GM23338 (cell line): ENCODE results near the gene C2orf68. TPM values are rescaled to one million over a fixed set of nuclear protein-coding genes. Genes with fewer than 3 reads are reported as not detected.

ENCODE experiments used
- ATAC-seq: fragments of 200-7000 bp; cut with Tn5 transposase; 3 replicates; pipeline ENCODE4 v1.9.1; 2020
- DNase-seq: peaks from one replicate; pipeline ENCODE4 v3.0.0-alpha.2; 2015; ENCODE audit warnings: low spot score
- H2AFZ ChIP-seq: fragments of 200-600 bp; sonication (generic); 2 replicates; pipeline ENCODE4 v1.8.0; 2016; ENCODE audit warnings: antibody characterized with exemption, mild to moderate bottlenecking, moderate library complexity
- H3F3A ChIP-seq: fragments of 200-600 bp; sonication (generic); replicated peaks from 2 replicates; pipeline ENCODE4 v1.8.0; 2017; ENCODE audit warnings: antibody characterized with exemption, mixed run types, low read depth
- H3K27ac ChIP-seq: fragments of 200-600 bp; sonication (generic); 2 replicates; pipeline ENCODE4 v1.6.1; 2016; ENCODE audit warnings: low read depth
- H3K27me3 ChIP-seq: fragments of 200-600 bp; sonication (generic); 2 replicates; pipeline ENCODE4 v1.8.0; 2016; ENCODE audit warnings: mild to moderate bottlenecking, mixed run types, moderate library complexity; ENCODE audit not compliant: insufficient read depth
- H3K36me3 ChIP-seq: fragments of 200-600 bp; sonication (generic); 2 replicates; pipeline ENCODE4 v1.8.0; 2016; ENCODE audit warnings: mild to moderate bottlenecking; ENCODE audit not compliant: insufficient read depth
- H3K4me1 ChIP-seq: fragments of 200-600 bp; sonication (generic); 2 replicates; pipeline ENCODE4 v1.8.0; 2016; ENCODE audit warnings: mild to moderate bottlenecking, moderate library complexity; ENCODE audit not compliant: insufficient read depth
- H3K4me2 ChIP-seq: fragments of 200-600 bp; sonication (generic); 2 replicates; pipeline ENCODE4 v1.7.1; 2017; ENCODE audit warnings: mixed run types
- H3K4me3 ChIP-seq: fragments of 200-600 bp; sonication (generic); 2 replicates; pipeline ENCODE4 v1.6.1; 2016; ENCODE audit warnings: mixed run types
- H3K79me2 ChIP-seq: fragments of 200-600 bp; sonication (generic); replicated peaks from 2 replicates; pipeline ENCODE4 v1.8.0; 2017; ENCODE audit warnings: mild to moderate bottlenecking; ENCODE audit not compliant: insufficient read depth
- H3K9me2 ChIP-seq: fragments of 200-600 bp; sonication (generic); 2 replicates; pipeline ENCODE4 v1.8.0; 2017; ENCODE audit not compliant: insufficient read depth
- H4K20me1 ChIP-seq: fragments of 200-600 bp; sonication (generic); replicated peaks from 2 replicates; pipeline ENCODE4 v1.8.0; 2017; ENCODE audit warnings: mild to moderate bottlenecking; ENCODE audit not compliant: insufficient read depth
- H3K27ac Mint-ChIP-seq: 2 replicates; pipeline ENCODE4 v1.8.0; 2020; ENCODE audit warnings: inconsistent platforms, mild to moderate bottlenecking, moderate library complexity, mixed read lengths
- H3K27me3 Mint-ChIP-seq: 3 replicates; pipeline ENCODE4 v1.8.0; 2022; ENCODE audit warnings: low read depth, mild to moderate bottlenecking, moderate library complexity, mixed read lengths, inconsistent platforms; ENCODE audit not compliant: insufficient read depth, poor library complexity
- H3K36me3 Mint-ChIP-seq: 3 replicates; pipeline ENCODE4 v1.8.0; 2021; ENCODE audit warnings: low read depth, mild to moderate bottlenecking, inconsistent platforms, moderate library complexity, mixed read lengths
- H3K4me1 Mint-ChIP-seq: 3 replicates; pipeline ENCODE4 v1.8.0; 2020; ENCODE audit warnings: mild to moderate bottlenecking, inconsistent platforms, mixed read lengths
- H3K4me3 Mint-ChIP-seq: 3 replicates; pipeline ENCODE4 v1.8.0; 2021; ENCODE audit warnings: moderate library complexity, mild to moderate bottlenecking, inconsistent platforms, mixed read lengths
- H3K9me3 Mint-ChIP-seq: 3 replicates; pipeline ENCODE4 v1.8.0; 2020; ENCODE audit warnings: moderate library complexity, mild to moderate bottlenecking, inconsistent platforms, mixed read lengths
- CREB1 ChIP-seq: fragments of 250-450 bp; sonication (Bioruptor Pico); IDR thresholded peaks from 2 replicates; pipeline ENCODE4 v1.5.0; 2020; ENCODE audit warnings: low read depth, mild to moderate bottlenecking, moderate library complexity
- CTCF ChIP-seq, 2 experiments: fragments of 200-600 bp in 1 of 2; sonication (generic) in 1 of 2; conservative IDR thresholded peaks; 2 replicates each; pipeline versions ENCODE4 v1.5.1 to v1.6.1; 2016 to 2017; ENCODE audit warnings: antibody characterized with exemption in 2 of 2, low read depth in 2 of 2, mild to moderate bottlenecking in 2 of 2, moderate library complexity in 1 of 2
- ETS1 ChIP-seq: IDR thresholded peaks from 2 replicates; pipeline ENCODE4 v1.6.1; 2016; ENCODE audit warnings: antibody characterized with exemption
- EZH2 ChIP-seq: fragments of 200-600 bp; sonication (generic); IDR thresholded peaks from one replicate; pipeline ENCODE4 v1.8.0; 2017; ENCODE audit warnings: antibody characterized with exemption, mild to moderate bottlenecking, low read depth; ENCODE audit not compliant: unreplicated experiment
- EZH2phosphoT487 ChIP-seq: fragments of 200-600 bp; sonication (generic); IDR thresholded peaks from one replicate; pipeline ENCODE4 v1.8.1; 2018; ENCODE audit warnings: antibody characterized with exemption; ENCODE audit not compliant: unreplicated experiment
- JUNB ChIP-seq: IDR thresholded peaks from one replicate; pipeline ENCODE4 v1.6.1; 2016; ENCODE audit warnings: antibody characterized with exemption; ENCODE audit not compliant: unreplicated experiment
- NANOG ChIP-seq: IDR thresholded peaks from 2 replicates; pipeline ENCODE4 v1.6.1; 2016; ENCODE audit warnings: antibody characterized with exemption, borderline replicate concordance
- POLR2AphosphoS5 ChIP-seq: IDR thresholded peaks from 2 replicates; pipeline ENCODE4 v1.6.1; 2016; ENCODE audit warnings: antibody characterized with exemption, low read depth
- REST ChIP-seq: IDR thresholded peaks from one replicate; pipeline ENCODE4 v1.6.1; 2018; ENCODE audit warnings: antibody characterized with exemption; ENCODE audit not compliant: unreplicated experiment
- STAT1 ChIP-seq: IDR thresholded peaks from one replicate; pipeline ENCODE4 v1.6.1; 2016; ENCODE audit warnings: antibody characterized with exemption; ENCODE audit not compliant: unreplicated experiment
- ZNF114 ChIP-seq: fragments of 250-450 bp; sonication (Bioruptor Pico); IDR thresholded peaks from 2 replicates; pipeline ENCODE4 v1.5.0; 2020; ENCODE audit warnings: mild to moderate bottlenecking, moderate library complexity
- ZNF331 ChIP-seq: fragments of 250-450 bp; sonication (Bioruptor Pico); IDR thresholded peaks from 2 replicates; pipeline ENCODE4 v1.5.0; 2020; ENCODE audit warnings: low read depth, mild to moderate bottlenecking, moderate library complexity
- ZNF462 ChIP-seq: fragments of 250-450 bp; sonication (Bioruptor Pico); IDR thresholded peaks from 2 replicates; pipeline ENCODE4 v1.5.0; 2020; ENCODE audit warnings: mild to moderate bottlenecking, moderate library complexity
- polyA plus RNA-seq: library from polyadenylated mRNA; unstranded; fragments of >200 nt; fragmentation: Nextera tagmentation; extraction: Ambion mirVana; gene quantifications from 2 replicates; pipeline ENCODE4 v1.2.1, GENCODE V29; 2016
- total RNA-seq: library from RNA; depleted of rRNA; stranded (reverse); fragments of >200 nt; shearing (Covaris generic); gene quantifications from 2 replicates; pipeline ENCODE4 v1.2.3, GENCODE V29; 2014

Gene C2orf68
- total and polyA plus RNA-seq, 2 experiments from 2014 or later, result 26.8 to 76.4 TPM

GRCh38 chr2:85660725-85661124 is 48.9 kb upstream of the C2orf68 start:
- Histone ChIP-seq H4K20me1 (no peaks in the 10 kb centered on the region), H2AFZ (no peak overlapping the region), H3K4me2 (no peak overlapping the region), H3K27ac (no peak overlapping the region), H3K79me2 (no peaks in the 10 kb centered on the region), H3K4me1 (no peaks in the 10 kb centered on the region), H3K4me3 (no peak overlapping the region), H3F3A (no peaks in the 10 kb centered on the region), H3K27me3 (no peaks in the 10 kb centered on the region), H3K9me2 (no peaks in the 10 kb centered on the region), H3K36me3 (0 out of 2 replicates have a peak, but pooled peaks cover 3% of the 10 kb centered on the region)
- no peaks in the 10 kb centered on the region for H3K4me1 Mint-ChIP-seq
- DNase-seq (no peak), ATAC-seq (no peak)
- H3K27ac Mint-ChIP-seq, result no peak overlapping the region
- H3K27me3 Mint-ChIP-seq, result peaks cover 13% of the 10 kb centered on the region
- H3K4me3 Mint-ChIP-seq, result no peak overlapping the region
- H3K9me3 Mint-ChIP-seq, result no peaks in the 10 kb centered on the region
- TF ChIP-seq STAT1, result no peak
- no peak for TF ChIP-seq NANOG
- no peak for TF ChIP-seq CREB1 (CRISPR knock-in tag)
- TF ChIP-seq ZNF114 (CRISPR knock-in tag), result no peak
- no peak for TF ChIP-seq JUNB
- TF ChIP-seq CTCF (conservative IDR thresholded peaks at IDR 0.05; ENCODE audit: low read depth in 2 of 2), result no peak
- no peak for TF ChIP-seq REST
- no peak for TF ChIP-seq ZNF331
- TF ChIP-seq EZH2phosphoT487, result no peak
- no peak for TF ChIP-seq ZNF462 (CRISPR knock-in tag)
- TF ChIP-seq ETS1, result no peak
- no peak for TF ChIP-seq POLR2AphosphoS5
- no peak for TF ChIP-seq EZH2
- peaks cover 8% of the 10 kb centered on the region; the same call in 1 of the 3 replicates for H3K36me3 Mint-ChIP-seq
